Nephron (organoid): ENCODE data around the gene ARMC8.

ENCODE experiments used
- H3K27ac Mint-ChIP-seq, 3 experiments: 2 replicates each; pipeline ENCODE4 v1.8.0; 2020; ENCODE audit warnings: mixed read lengths in 3 of 3, mild to moderate bottlenecking in 2 of 3, moderate library complexity in 1 of 3
- H3K27me3 Mint-ChIP-seq: 2 replicates; pipeline ENCODE4 v1.8.0; 2021; ENCODE audit warnings: low read depth, mild to moderate bottlenecking, moderate library complexity, mixed read lengths
- H3K36me3 Mint-ChIP-seq: 2 replicates; pipeline ENCODE4 v1.8.0; 2020; ENCODE audit warnings: low read depth, mixed read lengths
- H3K4me1 Mint-ChIP-seq: 2 replicates; pipeline ENCODE4 v1.8.0; 2020; ENCODE audit warnings: mixed read lengths
- H3K4me3 Mint-ChIP-seq, 3 experiments: 2 replicates each; pipeline ENCODE4 v1.8.0; 2020; ENCODE audit warnings: mild to moderate bottlenecking in 3 of 3, mixed read lengths in 3 of 3, moderate library complexity in 2 of 3
- H3K9me3 Mint-ChIP-seq: 2 replicates; pipeline ENCODE4 v1.8.0; 2020; ENCODE audit warnings: mixed read lengths
- TF ChIP-seq, protein P1 (sequence below), 3 experiments: fragments of 200-600 bp; sonication (generic); IDR thresholded peaks; one replicate each; pipeline ENCODE4 v1.5.0; 2021; ENCODE audit warnings: antibody characterized with exemption in 3 of 3; ENCODE audit not compliant: unreplicated experiment in 3 of 3

ARMC8 gene

DNA sequence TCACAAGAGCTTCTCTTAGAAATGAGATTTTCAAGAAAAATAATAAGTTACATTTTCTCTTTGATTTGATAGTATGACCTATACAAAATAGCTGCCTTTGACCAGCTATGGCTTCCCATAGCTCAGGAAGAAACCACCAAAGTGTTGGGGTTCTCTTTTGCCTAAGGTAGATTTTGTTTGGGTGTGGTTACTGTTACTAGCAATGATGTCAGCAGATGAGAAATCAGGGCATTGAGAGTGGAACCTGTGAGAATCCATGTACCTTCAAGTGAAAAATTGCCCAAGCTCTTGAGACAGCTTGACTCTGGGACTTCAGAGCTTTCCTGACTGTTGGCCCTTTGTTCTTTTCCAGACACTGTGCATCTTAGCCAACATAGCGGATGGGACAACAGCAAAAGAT, 97.0 kb downstream of the ARMC8 start:
- TF ChIP-seq, protein P1, sequence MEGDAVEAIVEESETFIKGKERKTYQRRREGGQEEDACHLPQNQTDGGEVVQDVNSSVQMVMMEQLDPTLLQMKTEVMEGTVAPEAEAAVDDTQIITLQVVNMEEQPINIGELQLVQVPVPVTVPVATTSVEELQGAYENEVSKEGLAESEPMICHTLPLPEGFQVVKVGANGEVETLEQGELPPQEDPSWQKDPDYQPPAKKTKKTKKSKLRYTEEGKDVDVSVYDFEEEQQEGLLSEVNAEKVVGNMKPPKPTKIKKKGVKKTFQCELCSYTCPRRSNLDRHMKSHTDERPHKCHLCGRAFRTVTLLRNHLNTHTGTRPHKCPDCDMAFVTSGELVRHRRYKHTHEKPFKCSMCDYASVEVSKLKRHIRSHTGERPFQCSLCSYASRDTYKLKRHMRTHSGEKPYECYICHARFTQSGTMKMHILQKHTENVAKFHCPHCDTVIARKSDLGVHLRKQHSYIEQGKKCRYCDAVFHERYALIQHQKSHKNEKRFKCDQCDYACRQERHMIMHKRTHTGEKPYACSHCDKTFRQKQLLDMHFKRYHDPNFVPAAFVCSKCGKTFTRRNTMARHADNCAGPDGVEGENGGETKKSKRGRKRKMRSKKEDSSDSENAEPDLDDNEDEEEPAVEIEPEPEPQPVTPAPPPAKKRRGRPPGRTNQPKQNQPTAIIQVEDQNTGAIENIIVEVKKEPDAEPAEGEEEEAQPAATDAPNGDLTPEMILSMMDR (IDR thresholded peaks at IDR 0.05; ENCODE audit: unreplicated experiment in 3 of 3), result no peak
- H3K36me3 Mint-ChIP-seq, result peaks cover 30% of the 10 kb centered on the region
- no peak overlapping the region for H3K4me3 Mint-ChIP-seq
- H3K9me3 Mint-ChIP-seq, result no peaks in the 10 kb centered on the region
- H3K4me1 Mint-ChIP-seq, result no peaks in the 10 kb centered on the region
- no peaks in the 10 kb centered on the region for H3K27me3 Mint-ChIP-seq
- H3K27ac Mint-ChIP-seq, result no peak overlapping the region

DNA sequence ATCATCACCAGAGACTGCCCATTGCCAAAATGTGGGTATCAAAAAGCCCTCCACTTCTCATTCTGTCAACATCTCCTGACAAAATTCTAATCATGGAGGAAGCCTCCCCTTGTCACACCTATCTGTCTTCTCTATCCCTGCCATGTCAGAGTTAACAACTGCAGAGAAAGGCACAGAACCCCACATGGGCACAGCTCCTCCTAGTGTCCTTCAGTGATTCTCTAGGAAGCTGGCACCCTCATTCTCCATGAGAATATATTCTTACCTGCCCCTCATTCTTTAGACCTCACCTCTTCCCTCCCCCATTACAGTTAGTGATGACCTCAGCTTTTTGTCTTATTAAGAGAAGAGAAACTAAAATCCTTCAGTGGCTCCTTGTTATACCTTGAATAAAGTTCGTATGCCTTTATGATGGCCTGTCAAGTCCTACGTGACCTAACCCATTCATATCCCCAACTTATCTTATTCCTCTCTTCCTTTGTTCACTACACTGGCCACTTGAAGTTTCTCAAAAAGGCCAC, 97.9 kb downstream of the ARMC8 start:
- TF ChIP-seq, protein P1 (IDR thresholded peaks at IDR 0.05; ENCODE audit: unreplicated experiment in 3 of 3), result no peak
- Mint-ChIP-seq H3K27me3 (no peaks in the 10 kb centered on the region), H3K36me3 (peaks cover 33% of the 10 kb centered on the region), H3K9me3 (no peaks in the 10 kb centered on the region), H3K4me1 (no peaks in the 10 kb centered on the region), H3K27ac (no peak overlapping the region), H3K4me3 (no peak overlapping the region)

DNA sequence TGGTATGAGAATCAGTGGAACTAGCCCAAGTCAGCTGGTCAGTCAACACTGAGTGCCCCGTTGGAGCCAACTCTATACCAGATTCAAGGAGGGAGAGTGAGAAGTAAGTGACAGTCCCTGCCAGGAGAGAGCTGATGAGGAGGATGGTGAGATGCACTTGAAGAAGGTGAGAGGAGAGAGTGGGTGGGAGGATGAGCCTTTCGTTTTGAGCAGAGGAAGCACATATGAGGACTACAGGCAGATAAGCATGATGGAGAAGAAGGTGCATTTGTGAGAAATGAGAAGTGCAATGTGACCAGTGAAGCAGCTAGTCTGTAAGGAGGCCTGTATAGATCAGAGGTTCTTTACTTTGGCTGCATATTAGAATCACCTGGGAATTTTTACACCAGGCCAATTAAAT, 102.2 kb downstream of the ARMC8 start:
- H3K27me3 Mint-ChIP-seq, result no peaks in the 10 kb centered on the region
- TF ChIP-seq, protein P1 (IDR thresholded peaks at IDR 0.05; ENCODE audit: unreplicated experiment in 3 of 3), result no peak
- H3K36me3 Mint-ChIP-seq, result peaks cover 46% of the 10 kb centered on the region
- H3K27ac Mint-ChIP-seq, result no peak overlapping the region
- H3K4me3 Mint-ChIP-seq, result no peak overlapping the region
- H3K4me1 Mint-ChIP-seq, result no peaks in the 10 kb centered on the region
- H3K9me3 Mint-ChIP-seq, result no peaks in the 10 kb centered on the region

DNA sequence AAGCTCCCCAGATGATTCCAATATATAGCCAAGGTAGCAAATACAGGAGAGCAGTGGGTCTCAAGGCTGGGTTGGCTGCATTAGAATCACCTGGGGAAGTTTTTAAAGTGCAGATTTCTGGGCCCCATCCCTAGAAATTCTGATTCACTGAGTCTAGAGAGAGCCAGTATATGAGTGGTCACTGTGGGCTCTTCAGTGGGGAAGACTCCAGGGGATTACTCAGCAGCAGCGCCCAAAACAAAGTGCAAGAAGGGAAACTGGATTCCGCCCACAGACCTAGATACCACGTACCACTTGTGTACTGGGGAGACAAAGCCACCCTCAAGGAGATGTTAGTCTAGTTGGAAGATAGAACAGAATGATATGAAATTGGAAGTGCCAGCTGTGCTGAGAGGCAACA, 102.6 kb downstream of the ARMC8 start:
- H3K4me1 Mint-ChIP-seq, result no peaks in the 10 kb centered on the region
- no peaks in the 10 kb centered on the region for H3K9me3 Mint-ChIP-seq
- H3K4me3 Mint-ChIP-seq, result no peak overlapping the region
- TF ChIP-seq, protein P1 (IDR thresholded peaks at IDR 0.05; ENCODE audit: unreplicated experiment in 3 of 3), result no peak
- peaks cover 46% of the 10 kb centered on the region for H3K36me3 Mint-ChIP-seq
- no peak overlapping the region for H3K27ac Mint-ChIP-seq
- no peaks in the 10 kb centered on the region for H3K27me3 Mint-ChIP-seq

DNA sequence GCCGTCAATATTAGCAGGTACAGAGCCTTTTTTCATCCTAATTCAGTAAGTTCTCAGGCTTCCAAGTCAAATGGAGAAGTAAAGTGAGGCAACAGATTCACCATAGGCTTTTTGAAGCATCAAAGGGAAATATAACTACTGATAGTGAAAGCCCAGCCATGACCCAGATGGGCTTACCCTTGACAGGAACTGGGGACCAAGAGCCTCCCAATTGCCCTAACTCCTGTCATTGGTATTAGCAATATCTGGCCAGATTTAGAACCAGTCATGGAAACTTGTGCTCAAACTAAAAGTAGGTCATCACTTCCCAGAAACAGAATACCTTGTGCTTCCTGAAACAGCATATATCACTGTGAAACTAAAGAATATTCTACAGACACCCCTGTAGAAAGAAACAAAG, 109.5 kb downstream of the ARMC8 start:
- Mint-ChIP-seq H3K4me3 (no peak overlapping the region), H3K4me1 (no peaks in the 10 kb centered on the region), H3K27me3 (no peaks in the 10 kb centered on the region), H3K36me3 (peaks cover 39% of the 10 kb centered on the region), H3K27ac (no peak overlapping the region), H3K9me3 (no peaks in the 10 kb centered on the region)
- TF ChIP-seq, protein P1 (IDR thresholded peaks at IDR 0.05; ENCODE audit: unreplicated experiment in 3 of 3), result no peak

DNA sequence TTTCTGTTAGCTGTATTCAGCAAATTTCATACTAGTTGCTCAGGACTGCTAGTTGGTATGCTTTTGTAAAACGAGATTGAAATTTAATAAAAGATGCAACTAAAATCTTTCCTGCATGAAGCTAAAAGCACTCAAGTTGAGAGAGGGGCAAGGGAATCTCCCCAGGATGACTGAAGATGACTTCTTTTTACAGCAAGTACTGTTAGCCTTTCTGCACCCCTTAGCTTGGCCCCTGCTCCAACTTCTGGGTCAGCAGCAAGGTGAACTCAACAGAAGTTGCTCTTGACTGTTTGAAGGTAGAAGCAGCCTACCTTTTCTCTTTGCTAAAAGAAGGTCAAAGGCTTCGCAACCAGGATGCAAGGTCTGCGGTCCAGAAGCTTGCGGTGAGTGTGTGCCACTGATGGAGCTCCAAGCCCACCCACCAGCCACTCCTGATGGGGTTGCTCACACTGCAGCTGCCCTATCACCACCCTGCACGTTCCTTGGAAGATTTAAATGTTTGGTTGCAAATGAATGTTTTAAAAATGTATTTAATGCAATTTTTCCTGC, 110.0 kb downstream of the ARMC8 start:
- Mint-ChIP-seq H3K4me3 (no peak overlapping the region), H3K4me1 (no peaks in the 10 kb centered on the region), H3K27ac (no peak overlapping the region), H3K9me3 (no peaks in the 10 kb centered on the region), H3K27me3 (no peaks in the 10 kb centered on the region), H3K36me3 (peaks cover 37% of the 10 kb centered on the region)
- TF ChIP-seq, protein P1 (IDR thresholded peaks at IDR 0.05; ENCODE audit: unreplicated experiment in 3 of 3), result no peak
